HG02981 (cell line): ENCODE results near the gene NDUFS4.
"Not testable (repeated sequence)": the region's sequence is repeated elsewhere in the genome, so short reads cannot be mapped to it uniquely, and the experiment has no call there.

Experiments used
- ATAC-seq: cut with Tn5 transposase; IDR thresholded peaks from one replicate; pipeline ENCODE4 v1.9.1; 2021; ENCODE audit warnings: mild to moderate bottlenecking, moderate library complexity; ENCODE audit not compliant: unreplicated experiment

The NDUFS4 gene

DNA sequence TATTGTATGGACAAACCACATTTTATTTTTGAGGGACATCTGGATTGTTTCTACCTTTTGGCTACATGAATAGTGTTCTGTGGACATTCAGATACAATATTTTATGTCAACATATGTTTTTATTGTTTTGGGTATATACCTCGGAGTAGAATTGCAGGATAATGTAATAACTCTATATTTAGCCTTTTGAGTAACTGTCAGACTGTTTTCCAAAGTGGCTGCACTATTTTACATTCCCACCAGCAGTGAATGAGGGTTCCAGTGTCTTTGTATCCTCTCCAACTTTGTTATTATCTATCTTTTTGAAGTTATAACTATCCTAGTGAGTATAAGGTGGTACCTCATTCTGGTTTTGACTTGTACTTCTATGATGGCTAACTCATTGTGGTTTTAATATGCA lies 11.0 kb downstream of the NDUFS4 start:
- no peak for ATAC-seq

DNA sequence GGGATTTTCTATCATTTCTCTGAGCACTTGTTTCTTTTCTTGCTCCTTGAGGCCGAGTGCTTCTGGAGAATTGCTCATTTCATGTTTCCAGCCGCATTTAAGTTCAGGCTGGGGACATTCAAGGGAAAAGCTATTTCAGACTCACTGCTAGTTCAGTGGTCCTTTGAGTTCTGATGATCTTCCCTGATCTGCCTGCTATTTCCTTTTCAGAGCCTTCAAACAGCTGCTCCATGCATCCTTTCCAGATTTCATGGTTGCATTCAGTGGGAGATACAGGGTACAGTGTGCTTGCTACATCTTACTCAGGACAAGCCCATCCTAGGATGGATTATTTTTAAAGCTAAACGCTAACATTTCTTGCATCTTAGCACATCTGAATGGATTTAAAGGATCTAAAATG lies 14.7 kb downstream of the NDUFS4 start:
- no peak for ATAC-seq

DNA sequence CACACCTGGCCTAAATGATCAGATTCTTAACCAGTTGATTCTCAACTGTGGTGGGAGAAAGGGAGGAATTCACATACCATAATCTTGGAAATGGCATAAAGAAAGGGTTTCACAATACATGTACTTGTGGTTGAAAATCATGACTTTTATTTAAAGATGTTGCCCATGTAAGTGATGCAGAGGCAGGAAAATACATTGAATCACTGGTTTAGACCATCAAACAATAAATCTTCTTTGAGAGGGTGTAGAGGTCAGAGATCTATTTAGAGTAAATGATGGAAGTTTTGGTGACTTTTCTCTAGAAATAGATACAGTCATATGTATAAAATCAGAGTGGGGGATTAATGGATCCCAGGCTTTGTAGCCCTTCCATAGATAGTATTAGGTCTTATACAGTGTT lies 15.4 kb downstream of the NDUFS4 start:
- ATAC-seq, result no peak

DNA sequence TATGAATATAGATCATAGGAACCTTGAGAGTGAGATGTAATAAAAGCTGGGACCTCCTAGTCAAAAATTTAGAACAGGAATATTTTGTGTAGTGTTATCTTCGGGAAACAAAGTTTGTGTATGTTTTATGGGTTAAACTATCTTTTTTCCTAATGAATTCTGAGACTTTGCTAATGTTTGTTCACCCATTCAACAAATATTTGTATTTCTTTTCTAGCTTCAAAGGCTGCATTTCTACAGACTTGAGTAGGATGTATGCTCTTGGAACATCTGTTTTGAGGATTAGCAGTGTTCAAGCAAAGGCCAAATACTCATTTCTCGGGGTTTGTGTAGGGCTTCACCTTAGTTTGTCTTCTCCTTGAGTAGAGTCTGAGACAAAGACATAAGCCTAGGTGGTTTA lies 16.2 kb downstream of the NDUFS4 start:
- no peak for ATAC-seq

DNA sequence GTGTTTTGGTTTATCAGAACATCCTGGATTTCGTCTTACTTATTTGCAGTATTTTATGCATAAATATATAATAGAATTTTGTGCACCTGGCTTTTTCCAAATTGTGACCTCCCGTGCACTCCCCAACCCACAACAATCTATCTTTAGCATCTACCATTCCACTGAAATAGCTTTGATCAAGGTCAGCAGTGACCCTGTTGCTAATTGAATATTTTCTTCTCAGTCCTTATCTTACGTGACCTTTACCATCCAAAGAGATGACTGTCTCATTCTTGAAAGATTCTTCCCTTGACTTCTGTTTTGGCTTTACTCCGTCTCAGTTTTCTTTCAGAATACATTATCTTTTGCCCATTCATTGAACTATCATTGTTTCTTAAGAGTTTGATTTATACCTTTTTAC lies 18.4 kb downstream of the NDUFS4 start:
- ATAC-seq, result no peak

DNA sequence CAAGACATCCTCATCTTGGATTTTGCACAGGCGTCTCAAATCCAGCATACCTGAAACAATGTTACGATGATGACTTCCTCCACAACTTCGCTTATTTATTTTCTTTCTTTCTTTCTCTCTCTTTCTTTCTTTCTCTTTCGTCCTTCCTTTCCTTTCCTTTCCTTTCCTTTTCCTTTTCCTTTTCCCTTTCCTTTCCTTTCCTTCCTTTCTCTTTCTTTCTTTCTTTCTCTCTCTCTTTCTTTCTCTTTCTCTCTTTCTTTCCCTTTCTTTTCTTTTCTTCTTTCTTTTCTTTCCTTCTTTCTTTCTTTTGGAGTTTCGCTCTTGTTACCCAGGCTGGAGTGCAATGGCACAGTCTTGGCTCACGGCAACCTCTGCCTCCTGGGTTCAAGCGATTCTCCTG lies 20.1 kb downstream of the NDUFS4 start:
- ATAC-seq, result no peak

DNA sequence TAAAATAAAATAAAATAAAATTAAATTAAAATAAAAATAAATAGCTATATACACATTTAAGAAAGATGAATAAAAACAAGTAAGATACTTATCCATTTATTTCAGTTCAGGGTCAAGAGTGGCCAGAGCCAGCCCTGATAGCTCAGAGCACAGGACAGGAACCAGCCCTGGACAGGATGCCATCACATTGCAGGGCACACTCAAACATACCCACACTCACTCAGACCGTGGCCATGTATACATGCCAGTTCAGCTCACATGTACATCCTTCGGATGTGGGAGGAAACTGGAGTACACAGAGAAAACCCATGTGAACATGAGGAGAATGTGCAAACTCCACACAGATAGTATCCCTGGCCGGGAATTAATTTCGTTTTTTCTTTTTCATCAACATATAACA lies 21.8 kb downstream of the NDUFS4 start:
- ATAC-seq, result no peak

DNA sequence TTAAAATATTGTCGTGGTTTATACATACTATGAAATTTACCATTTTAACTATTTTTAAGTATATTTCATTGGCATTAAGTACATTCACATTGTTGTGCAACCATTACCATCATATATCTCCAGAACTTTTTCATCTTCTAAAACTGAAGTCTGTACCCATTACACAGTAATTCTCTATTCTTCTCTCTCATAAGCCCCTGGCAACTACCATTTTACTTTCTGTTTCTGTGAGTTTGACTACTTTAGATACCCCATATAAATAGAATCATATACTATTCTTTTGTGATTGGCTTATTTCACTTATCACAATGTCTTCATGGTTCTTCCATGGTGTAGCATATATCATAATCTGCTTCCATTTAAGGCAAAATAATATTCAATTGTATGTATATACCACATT lies 30.3 kb downstream of the NDUFS4 start:
- no peak for ATAC-seq

DNA sequence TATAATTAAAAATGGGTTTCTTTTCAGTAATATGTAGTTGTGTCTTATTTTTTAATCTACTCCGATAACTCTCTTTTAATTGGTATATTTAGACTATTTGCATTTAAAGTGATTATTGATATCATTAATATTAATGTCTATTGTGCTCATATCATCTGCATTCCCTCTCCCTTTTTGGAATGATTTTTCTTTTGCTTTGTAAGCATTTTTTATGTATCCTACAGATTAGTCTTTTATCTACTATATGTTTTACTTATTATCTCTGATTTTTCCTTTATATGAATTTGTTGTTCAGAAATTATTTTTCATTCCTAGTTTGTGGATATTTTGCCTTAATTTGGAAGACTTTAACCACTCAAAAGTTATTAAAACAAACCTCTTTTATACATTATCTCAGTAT lies 34.0 kb downstream of the NDUFS4 start:
- ATAC-seq, result no peak

DNA sequence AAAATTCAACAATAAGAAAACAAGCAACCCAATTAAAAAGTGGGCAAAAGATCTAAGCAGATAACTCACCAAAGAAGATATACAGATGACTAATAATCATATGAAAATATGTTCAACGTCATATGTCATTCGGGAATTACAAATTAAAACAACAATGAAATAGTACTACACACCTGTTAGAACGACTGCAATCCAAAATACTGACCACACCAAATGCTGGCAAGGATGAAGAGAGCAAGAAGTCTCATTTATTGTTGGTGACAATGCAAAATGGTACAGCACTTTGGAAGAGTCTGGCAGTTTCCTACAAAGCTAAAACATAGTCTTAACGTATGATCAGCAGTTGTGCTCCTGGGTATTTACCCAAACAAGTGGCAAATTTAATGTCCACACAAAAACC lies 37.5 kb downstream of the NDUFS4 start:
- ATAC-seq, result no peak

DNA sequence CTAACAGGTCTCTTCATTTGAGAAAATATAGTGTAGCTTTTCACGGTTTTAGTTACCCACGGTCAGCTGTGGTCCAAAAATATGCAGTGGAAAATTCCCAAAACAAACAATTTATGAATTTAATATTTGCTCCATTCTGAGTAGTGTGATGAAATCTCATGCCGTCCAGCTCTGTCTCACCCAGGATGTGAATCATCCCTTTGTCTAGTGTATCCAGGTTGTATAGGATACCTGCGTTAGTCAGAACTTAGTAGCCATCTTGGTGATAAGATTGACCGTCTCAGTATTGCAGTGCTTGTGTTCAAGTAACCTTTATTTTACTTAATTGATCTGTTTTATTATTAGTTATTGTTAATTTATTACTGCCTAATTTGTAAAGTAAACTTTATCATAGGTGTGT lies 41.1 kb downstream of the NDUFS4 start:
- no peak for ATAC-seq

DNA sequence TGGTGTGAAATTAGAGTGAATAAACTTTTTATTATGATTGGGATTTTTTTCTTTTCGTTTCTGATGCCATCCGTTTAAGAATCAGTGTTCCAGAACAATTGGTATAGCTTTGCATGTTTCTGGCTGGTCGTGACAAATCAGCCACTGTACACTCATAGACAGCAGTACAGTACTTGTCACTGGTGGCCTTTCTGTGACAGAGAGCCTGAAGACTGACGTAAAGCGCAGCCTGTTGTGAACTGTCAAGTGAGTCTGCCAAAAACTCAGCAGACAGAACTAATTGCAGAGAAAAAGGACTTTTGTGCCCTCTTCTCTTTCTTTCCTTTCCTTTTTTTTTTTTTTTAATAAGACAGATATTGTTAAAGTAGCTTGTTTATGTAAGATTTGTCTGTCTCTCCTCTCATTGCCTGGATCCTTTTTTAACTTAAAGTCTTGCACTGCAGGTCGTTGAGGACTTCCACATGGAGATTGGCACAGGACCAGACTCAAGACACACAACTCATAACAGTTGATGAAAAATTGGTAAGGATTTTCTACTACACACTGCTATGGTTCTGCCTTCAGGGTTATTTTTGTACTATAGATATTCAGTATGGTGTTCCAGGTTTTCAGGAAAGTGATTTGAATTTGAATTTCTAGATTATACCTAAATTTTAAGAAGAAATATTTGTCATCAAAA lies 42.7 kb downstream of the NDUFS4 start:
- no peak for ATAC-seq

DNA sequence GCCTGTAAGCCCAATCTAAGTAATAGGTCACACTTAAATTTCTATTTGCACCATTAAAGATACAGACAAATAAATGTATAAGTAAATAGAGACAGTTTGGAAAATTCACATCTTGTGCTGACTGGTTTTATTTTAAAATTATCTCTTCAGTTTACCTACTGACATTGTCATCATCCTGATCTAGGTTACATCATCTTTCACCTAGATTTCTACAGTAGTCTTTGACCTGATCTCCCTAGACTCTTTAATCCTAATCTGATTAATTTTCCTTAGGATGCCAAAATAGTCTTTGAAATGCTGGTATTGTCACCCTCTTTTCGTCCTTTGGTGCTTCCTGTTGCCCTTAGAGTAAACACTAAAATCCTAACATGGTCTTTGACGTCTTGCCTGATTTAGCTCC lies 43.9 kb downstream of the NDUFS4 start:
- ATAC-seq, result no peak

DNA sequence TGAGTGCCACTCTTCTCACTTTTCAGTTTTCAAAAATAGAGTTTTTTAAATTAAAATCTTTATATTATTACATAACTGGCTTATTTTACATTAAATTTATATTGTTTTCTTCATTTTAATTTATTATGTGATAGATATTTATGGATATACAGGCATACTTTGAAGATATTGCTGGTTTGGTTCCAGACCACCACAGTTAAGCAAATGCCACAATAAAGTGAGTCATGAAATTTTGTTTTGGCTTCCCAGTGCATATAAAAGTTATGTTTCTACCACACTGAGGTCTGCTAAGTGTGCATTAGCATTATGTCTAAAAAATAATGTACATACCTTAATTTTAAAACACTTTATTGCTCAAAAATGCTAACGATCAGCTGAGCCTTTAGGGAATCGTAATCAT lies 47.4 kb downstream of the NDUFS4 start:
- no peak for ATAC-seq

DNA sequence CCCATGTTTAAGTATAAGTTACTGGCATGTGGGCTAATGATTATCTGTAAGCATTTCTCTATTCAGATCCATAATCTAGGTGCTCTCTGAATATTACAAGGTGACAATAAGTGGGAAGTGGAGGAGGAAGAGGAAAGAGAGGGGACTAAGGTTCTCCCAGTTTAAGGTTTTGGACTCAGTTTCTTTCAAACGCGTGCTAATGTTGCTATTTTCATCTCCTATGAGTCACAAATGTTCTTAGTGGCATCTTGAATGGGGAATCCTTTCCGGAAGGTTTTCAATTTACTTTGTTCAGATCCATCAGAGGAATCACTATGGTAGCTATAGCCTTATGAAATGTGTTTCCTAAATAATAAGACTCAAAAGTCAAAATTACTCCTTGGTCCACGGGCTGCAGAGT lies 48.5 kb downstream of the NDUFS4 start:
- ATAC-seq, result not testable (repeated sequence)

DNA sequence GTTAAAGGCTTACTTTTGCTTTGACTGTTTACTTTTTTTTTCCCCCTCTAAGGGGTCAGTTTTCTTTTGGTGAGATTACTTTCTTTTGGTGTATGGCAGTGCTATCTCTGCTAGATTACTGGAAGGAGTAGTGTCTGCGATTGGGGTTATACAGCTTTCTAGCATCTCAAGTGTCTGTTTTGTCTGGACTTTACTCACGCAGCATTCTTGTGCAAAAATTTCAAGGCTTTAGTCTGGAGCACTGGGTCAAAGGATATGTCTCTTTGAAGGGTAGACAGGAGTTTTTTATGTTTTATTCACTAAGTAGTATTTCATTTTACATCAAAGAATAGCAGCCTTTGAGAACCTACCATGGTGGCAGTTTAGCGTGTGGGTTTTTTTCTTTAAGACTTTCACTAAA lies 52.6 kb downstream of the NDUFS4 start:
- ATAC-seq, result no peak

DNA sequence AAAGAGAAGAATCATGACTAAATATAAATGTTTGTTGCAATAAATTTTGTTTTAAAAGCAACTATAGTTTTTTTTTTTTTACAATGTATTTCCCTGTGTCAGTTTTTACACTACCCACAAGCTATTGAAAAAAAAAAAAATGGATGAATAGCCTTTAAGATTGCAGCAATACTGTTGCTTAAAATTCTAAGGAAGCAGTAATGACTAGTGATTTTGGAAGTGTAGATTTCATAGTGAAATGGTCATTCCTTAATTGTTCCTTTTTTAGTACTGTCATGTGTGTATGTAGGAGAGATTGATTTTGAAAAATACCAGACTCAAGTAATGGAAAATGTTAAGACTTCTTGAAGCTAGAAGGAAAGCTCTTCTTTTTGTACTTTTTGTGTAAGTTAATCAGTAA lies 53.1 kb downstream of the NDUFS4 start:
- ATAC-seq, result no peak

DNA sequence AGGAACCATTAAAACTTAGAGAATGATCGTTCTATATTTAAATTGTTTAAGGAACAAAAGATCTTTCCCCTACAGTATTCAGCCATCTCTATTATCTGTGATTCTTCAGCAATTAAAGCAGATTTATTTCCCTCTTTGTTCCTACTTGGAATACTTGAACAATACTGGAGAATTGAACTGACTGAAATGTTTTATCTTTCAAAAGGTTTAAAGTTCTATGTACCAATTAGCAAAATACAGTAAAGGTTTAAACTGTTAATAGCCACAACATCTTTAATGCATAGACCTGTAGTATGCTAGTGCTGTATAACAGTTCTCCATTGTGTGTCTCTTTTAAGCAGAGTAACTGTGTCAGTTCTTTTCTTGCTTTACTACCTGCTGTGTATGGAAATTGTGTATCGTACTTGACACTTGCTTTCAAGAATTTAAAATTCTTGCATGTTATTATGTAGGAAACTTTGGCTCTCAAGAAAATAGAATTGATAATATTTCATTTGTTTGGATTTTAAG lies 54.0 kb downstream of the NDUFS4 start:
- no peak for ATAC-seq

DNA sequence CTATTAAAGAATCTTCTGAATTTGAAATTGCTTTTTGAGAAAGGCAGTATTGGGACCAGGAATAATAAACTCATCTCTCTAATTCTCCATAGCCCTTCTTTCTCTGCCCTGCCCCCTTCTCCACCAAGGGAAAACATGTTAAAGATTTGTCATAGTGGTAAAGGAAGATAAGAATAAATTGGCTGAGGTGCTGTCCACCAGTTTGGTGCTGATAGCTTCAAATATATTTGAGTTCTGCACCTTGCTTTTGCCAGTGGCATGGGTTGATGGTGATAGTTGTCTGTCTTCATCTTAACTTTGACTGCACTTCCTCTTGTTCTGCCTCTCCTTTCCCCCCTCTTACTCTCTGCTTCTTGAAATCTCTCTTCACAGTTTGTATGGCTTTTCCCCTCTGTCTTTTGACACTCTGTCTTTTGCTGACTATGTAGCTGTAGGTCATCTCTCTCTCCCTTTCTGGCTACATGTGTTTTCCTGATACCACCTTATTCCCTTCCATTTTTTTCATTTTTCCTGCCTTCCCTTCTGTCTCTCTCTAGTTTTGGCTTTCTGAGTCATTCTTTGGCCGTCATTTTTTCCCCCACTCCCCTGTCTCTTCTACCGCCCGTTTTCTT lies 56.6 kb downstream of the NDUFS4 start:
- ATAC-seq, result no peak

DNA sequence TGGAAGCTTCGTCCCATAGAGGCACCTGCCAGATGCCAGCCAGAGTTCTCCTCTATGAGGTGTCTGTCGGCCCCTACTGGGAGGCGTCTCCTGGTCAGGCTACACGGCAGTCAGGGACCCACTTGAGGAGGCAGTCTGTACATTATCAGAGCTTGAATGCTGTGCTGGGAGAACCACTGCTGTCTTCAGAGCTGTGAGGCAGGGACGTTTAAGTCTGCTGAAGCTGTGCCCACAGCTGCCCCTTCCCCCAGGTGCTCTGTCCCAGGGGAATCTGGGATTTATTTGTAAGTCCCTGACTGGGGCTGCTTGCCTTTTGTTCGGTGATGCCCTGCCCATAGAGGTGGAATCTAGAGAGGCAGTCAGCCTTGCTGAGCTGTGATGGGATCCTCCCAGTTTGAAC lies 70.8 kb downstream of the NDUFS4 start:
- no peak for ATAC-seq

DNA sequence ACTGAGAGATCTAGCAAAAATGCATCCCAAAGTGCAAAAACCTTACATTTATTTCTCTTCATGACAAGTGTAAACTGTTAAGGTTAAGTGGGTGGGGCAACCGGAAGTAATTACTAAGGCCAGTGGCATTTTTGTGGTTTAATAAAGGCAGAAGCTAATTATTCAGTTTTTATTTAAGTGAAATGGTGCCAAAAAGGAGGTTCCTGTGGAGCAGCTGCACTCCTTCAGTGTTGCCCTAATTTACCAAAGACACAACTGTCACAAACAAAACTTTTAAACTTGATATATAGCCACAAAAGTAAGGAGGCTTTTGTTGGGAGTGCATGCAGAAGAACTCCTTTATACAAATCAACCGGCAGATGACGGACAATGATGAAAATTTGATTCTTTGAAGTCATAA lies 81.6 kb downstream of the NDUFS4 start:
- ATAC-seq, result no peak

DNA sequence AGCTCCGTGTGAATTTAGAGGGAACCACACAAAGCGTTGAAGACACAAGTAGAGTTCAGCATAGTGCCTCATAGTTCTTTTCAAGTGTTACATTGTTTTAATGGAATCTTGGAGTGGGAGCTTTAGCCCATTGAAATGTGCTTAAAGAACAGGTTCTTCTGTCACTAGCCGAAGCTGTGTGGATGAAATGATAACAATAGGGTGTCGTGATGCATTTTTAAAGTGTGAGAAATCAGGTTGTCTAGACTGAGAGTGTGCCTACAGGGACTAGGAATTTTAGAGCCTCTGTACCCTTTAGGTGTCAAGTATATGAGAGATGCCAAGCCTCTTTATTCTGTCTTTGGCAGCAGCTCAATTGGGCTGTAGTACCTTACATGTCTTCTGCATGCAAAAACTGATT lies 83.0 kb downstream of the NDUFS4 start:
- no peak for ATAC-seq

DNA sequence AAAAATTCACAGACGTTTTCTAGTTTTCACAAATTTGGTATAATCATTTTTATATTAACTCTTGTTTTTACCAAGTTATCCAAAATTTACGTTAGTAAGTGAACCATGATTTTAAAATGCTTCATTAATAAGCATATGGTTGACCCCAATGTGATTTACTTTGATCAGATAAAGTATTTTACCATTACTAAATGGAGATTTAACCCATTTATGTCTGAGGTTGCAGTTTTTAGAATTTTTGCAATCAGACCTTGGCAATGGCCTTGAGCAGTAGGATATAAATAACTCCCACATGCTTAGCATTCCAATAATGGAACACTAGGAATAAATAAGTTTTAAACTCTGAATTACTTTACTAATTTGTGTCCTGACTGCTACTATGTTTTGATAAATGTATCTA lies 84.6 kb downstream of the NDUFS4 start:
- no peak for ATAC-seq
